ENCODE results near the gene DHX16. TPM values are rescaled to one million over a fixed set of nuclear protein-coding genes. Genes with fewer than 3 reads are reported as not detected.

Gene DHX16
- total RNA-seq, 4 donors from 2014 or later = 16.0 to 34.5 (median 22.5) TPM

DNA sequence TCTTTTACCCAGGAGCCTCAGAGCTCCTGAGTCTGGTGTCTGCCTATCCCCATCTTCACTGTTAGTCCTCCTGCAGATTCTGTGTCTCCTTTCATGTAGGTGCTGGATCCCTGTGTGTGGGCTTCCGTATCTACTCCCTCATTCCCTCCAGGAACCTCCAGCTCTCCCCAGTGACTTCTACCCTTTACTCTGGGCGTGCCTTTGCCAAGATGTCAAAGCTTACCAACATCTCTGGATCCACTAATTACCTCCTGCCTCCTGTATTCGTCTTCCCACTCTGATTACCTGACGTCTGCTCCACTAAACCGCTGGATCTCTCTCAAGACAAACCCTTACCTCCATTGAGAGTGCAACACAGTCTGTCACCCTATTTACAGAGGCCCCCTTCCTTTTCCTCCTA lies 28.0 kb downstream of the DHX16 start:
- TF ChIP-seq, protein P1, sequence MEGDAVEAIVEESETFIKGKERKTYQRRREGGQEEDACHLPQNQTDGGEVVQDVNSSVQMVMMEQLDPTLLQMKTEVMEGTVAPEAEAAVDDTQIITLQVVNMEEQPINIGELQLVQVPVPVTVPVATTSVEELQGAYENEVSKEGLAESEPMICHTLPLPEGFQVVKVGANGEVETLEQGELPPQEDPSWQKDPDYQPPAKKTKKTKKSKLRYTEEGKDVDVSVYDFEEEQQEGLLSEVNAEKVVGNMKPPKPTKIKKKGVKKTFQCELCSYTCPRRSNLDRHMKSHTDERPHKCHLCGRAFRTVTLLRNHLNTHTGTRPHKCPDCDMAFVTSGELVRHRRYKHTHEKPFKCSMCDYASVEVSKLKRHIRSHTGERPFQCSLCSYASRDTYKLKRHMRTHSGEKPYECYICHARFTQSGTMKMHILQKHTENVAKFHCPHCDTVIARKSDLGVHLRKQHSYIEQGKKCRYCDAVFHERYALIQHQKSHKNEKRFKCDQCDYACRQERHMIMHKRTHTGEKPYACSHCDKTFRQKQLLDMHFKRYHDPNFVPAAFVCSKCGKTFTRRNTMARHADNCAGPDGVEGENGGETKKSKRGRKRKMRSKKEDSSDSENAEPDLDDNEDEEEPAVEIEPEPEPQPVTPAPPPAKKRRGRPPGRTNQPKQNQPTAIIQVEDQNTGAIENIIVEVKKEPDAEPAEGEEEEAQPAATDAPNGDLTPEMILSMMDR (IDR thresholded peaks at IDR 0.05; ENCODE audit: low read depth) = no peak

DNA sequence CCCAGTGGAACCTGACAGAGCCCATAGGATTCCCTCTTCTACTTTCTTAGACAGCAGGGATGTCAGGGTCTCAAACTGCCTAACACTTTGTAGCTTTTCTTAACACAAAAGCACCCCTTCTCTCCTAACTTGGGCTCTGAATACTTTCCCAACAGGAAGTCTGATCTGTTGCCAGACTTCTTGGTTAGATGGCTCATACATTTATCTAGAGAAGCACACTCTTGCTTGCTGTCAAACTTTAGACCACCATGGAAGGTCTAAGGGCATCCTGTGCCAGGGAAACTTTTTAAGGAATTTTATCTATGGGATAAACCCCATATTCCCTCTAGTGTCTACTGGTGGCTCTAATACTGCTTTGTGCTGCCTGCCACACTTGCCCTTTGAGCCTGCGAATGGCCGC lies 29.1 kb downstream of the DHX16 start:
- TF ChIP-seq, protein P1 (IDR thresholded peaks at IDR 0.05; ENCODE audit: low read depth) = no peak

DNA sequence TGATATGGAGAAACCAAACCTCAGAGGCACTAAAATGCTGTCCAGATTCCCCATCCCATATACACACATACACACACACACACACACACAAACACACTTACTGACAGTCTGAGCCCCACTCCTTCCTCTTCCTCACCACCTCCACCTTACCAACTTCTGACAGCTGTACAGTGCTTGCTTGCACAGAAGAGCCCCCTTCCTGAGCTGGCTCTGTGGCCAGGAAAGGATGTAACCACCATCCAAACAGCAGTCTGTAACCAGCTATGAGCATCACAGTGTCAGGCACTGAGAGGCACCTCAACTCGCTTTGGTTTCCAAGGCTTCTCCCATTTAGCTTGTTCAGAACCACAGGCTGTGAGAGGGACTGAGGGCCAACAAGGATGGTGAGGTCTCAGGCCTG lies 31.8 kb downstream of the DHX16 start:
- TF ChIP-seq, protein P1 (IDR thresholded peaks at IDR 0.05; ENCODE audit: low read depth) = no peak

DNA sequence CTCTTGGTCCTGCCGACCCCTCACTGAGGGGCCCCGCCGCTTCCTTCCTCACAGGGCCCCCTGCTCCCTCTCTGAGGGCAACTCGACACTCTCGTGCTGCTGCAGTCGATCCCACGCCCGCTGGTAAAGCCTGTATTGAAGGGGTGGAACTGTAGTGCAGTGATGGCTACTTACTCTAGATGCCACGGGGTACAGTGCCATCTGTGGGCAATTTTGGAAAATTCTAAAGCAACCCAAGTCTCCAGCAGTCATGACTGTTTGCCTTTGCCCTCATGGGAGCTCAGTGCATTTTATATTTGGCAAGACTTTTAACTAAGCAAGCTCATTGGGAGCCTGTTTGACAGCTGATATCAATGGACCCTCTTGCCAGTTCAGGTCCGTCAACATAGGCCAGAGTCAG lies 32.3 kb downstream of the DHX16 start:
- TF ChIP-seq, protein P1 (IDR thresholded peaks at IDR 0.05; ENCODE audit: low read depth) = no peak

DNA sequence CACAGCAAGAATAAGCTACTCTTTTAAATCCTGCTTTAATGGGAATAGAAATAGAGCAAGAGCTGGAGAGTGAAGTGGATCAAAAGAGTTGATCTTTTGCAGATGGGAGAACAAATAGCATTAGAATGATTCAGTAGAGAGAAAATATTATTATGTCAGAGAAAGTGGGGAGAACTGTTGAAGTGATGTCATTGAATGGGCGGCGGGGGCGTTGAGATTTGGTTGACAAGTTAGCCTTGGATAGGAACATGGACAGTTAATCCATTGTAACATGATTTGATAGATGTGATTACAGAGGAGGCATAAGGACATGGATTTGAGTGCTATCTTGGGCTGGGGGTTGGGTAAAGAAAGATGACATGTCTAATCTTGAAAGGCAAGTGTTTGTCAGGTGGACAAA lies 37.0 kb downstream of the DHX16 start:
- TF ChIP-seq, protein P1 (IDR thresholded peaks at IDR 0.05; ENCODE audit: low read depth) = no peak

DNA sequence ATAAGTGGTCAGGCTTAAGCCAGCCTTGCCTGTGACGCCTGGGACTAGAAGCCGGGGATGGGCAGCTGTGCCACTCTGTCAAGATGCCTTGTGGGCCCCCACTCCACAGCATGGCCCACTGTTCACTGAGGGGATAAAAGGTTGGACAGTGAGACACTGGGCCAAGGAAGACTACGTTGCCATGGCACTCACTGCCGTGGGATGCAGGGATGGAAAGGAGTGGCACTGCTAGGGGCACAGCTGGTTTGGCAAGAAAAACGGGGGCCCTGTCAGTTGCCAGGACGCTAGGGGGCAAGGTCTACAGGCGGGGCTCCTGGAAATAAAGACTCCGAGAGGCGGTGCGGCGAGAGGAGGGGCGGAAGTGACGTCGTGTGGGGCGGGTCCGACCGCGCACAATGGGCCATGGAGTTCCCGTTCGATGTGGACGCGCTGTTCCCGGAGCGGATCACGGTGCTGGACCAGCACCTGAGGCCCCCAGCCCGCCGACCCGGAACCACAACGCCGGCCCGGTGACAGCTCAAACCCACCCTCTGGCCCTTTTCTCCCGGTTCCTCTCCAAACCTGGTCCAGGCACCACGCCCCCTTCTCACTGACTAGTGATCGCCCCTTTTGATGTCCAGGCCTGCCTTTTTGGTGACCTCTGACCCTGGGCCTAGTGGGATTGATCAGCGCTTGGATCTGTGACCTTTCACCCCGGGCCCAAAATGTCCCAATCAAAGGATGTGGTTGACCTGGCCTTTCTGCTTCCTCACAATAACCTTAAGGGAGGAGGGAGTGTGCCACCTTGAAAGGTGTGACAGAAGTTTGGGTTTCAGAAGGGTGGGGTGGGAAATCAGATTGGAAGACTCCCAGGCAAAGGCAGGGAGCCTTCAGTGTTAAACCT lies 46.1 kb downstream of the DHX16 start, which contains the start of gene ATAT1:
ATAT1 (plus strand) TSS at position 391 of the 883 bp plus-strand sequence.
- TF ChIP-seq, protein P1 (IDR thresholded peaks at IDR 0.05; ENCODE audit: low read depth) = no peak

DNA sequence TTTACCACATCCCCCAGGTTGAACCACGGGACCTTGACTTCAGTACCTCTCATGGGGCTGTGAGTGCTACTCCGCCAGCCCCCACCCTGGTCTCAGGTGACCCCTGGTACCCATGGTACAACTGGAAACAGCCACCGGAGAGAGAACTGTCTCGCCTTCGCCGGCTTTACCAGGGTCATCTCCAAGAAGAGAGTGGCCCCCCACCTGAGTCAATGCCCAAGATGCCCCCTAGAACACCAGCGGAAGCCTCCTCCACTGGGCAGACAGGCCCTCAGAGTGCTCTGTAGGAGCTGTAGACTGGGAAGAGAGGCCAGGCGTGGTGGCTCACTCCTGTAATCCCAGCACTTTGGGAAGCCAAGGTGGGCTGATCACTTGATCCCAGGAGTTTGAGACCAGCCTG lies 47.3 kb downstream of the DHX16 start:
- TF ChIP-seq, protein P1 (IDR thresholded peaks at IDR 0.05; ENCODE audit: low read depth) = no peak
